Measurements from ENCODE around the gene WDR82.

DNA sequence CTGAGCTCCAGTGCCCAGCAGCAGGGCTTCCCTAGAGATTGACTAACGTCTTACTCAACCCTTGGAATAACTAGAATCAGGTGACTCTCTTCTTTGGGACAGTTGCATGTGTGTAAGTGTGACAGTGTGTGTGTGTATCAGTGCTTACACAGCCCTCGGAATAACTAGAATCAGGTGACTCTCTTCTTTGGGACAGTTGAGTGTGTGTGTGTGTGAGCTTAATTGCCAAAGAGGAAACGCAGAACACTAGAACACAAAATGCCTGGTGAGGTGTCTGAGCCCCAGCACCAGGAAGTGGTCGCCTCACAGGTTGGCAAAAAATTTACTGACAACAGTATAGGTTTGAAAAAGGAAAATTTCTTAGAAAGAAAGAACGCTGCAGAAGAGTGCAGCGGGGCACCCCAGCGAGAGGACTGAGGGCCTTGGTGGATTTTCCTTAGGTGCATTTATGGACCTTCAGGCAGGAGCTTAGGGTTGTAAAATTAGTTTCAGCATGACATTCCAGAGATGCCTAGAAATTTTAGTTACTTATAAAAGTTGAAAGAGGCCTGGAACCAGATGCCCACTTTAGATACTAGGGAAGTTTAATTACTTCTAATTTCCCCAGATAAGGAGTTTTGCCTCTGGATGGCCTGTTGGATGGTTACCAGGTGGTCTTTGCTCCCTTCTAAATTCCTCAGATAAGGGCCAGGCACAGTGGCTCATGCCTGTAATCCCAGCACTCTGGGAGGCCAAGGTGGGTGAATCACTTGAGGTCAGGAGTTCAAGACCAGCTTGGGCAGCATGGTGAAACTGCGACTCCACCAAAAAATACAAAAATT, 3.7 kb upstream of the WDR82 start:
- TF ChIP-seq, protein P1, sequence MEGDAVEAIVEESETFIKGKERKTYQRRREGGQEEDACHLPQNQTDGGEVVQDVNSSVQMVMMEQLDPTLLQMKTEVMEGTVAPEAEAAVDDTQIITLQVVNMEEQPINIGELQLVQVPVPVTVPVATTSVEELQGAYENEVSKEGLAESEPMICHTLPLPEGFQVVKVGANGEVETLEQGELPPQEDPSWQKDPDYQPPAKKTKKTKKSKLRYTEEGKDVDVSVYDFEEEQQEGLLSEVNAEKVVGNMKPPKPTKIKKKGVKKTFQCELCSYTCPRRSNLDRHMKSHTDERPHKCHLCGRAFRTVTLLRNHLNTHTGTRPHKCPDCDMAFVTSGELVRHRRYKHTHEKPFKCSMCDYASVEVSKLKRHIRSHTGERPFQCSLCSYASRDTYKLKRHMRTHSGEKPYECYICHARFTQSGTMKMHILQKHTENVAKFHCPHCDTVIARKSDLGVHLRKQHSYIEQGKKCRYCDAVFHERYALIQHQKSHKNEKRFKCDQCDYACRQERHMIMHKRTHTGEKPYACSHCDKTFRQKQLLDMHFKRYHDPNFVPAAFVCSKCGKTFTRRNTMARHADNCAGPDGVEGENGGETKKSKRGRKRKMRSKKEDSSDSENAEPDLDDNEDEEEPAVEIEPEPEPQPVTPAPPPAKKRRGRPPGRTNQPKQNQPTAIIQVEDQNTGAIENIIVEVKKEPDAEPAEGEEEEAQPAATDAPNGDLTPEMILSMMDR (IDR thresholded peaks at IDR 0.05; ENCODE audit: low read depth, low read length) = no peak
- TF ChIP-seq POLR2A (IDR thresholded peaks at IDR 0.05; ENCODE audit: extremely low read depth, insufficient read length) = no peak
